Measurements from ENCODE around the gene SUMO3. TPM values are rescaled to one million over a fixed set of nuclear protein-coding genes. Genes with fewer than 3 reads are reported as not detected.

Gene SUMO3
- total RNA-seq, 2 experiments from 2014 or later = 60.3 to 85.5 TPM

DNA sequence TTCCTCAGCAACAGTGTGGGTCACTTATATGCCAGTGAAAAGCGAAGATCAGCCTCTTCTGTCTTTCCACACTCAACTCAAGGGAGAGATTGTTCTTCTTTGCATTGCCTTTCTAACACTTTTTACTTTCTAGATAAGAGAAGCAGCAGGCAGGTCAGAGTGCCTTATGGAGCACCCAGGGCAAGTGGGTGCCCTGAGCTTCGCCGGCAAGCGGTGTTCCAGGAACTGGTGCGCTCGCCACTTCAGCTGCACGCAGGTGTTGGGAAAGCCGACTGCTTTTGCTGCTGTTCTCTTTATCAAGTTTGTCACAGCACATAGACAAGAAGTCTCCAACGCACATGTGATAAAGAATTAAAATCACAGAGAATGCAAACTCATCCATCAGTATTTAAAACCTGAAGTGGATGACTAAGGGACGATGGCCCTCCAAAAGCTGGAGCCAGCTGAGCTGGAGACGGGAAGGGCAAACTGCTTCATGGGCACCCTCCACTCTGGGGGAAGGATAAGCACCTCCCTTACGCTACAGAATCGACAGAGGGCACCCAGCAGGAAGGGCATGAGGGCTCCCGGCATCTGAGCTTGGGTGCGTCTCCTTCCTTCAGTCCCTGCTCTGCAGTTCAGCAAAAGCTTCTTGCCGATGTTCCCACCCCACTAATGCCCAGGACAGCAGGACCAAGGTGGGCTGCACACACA lies 36.9 kb downstream of the SUMO3 start:
- Histone ChIP-seq H3K4me2 (ENCODE audit: low read length) (no peak overlapping the region), H3K4me1 (ENCODE audit: insufficient read depth, low read length, poor library complexity, severe bottlenecking) (no peaks in the 10 kb centered on the region), H3K27ac (ENCODE audit: low read depth, low read length, poor library complexity, severe bottlenecking) (no peak overlapping the region), H3K79me2 (ENCODE audit: insufficient read depth, low read depth, low read length) (peaks cover 59% of the 10 kb centered on the region), H4K20me1 (ENCODE audit: insufficient read depth, low read length) (peaks cover 20% of the 10 kb centered on the region; the same call in 1 of the 2 replicates), H2AFZ (ENCODE audit: low read length) (no peak overlapping the region), H3K9me2 (ENCODE audit: insufficient read depth, low read length) (no peaks in the 10 kb centered on the region), H3K4me3 (ENCODE audit: low read depth, low read length, poor library complexity, severe bottlenecking) (no peak overlapping the region), H3K9me3 (ENCODE audit: low read length) (no peaks in the 10 kb centered on the region), H3K36me3 (ENCODE audit: insufficient read depth, low read length) (peaks cover 91% of the 10 kb centered on the region)
- DNase-seq (ENCODE audit: low spot score) = no peak
- intact Hi-C loops (cut with micrococcal nuclease; ENCODE audit: unreplicated experiment) = no loop called here
- BruUV-seq (replicated peaks) = no TSS peak
- CTCF ChIA-PET (ENCODE audit: unreplicated experiment) = interaction anchor here (1.0 kb wide), 1 partner anchor 12 kb away, joined by 3 read pairs; no protein-coding TSS in a partner anchor
- TF ChIP-seq EZH2phosphoT487 (IDR thresholded peaks at IDR 0.05; ENCODE audit: borderline replicate concordance, low read depth, low read length) = no peak
- TF ChIP-seq, protein P1, sequence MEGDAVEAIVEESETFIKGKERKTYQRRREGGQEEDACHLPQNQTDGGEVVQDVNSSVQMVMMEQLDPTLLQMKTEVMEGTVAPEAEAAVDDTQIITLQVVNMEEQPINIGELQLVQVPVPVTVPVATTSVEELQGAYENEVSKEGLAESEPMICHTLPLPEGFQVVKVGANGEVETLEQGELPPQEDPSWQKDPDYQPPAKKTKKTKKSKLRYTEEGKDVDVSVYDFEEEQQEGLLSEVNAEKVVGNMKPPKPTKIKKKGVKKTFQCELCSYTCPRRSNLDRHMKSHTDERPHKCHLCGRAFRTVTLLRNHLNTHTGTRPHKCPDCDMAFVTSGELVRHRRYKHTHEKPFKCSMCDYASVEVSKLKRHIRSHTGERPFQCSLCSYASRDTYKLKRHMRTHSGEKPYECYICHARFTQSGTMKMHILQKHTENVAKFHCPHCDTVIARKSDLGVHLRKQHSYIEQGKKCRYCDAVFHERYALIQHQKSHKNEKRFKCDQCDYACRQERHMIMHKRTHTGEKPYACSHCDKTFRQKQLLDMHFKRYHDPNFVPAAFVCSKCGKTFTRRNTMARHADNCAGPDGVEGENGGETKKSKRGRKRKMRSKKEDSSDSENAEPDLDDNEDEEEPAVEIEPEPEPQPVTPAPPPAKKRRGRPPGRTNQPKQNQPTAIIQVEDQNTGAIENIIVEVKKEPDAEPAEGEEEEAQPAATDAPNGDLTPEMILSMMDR (conservative IDR thresholded peaks at IDR 0.05; ENCODE audit: low read length) = no peak
- POLR2A ChIA-PET = no interaction called here

DNA sequence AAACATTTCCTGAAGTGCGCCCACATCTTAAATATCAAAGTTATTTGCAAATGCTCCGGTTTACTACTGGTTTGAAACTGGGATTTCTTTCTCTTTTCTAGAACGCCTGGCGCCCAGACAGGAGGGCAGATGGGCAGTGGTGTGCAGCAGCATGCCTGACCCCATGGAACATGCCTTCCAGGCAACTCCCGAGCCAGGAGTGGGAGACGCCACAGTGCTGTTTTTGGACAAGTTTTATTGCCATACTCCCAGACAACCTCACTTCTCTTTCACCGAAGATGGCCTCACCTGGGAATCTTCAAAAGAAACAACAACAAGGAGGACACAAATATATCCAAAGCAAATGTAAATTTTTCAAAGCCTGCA lies 37.7 kb downstream of the SUMO3 start:
- Histone ChIP-seq H3K4me1 (ENCODE audit: insufficient read depth, low read length, poor library complexity, severe bottlenecking) (no peaks in the 10 kb centered on the region), H3K79me2 (ENCODE audit: insufficient read depth, low read depth, low read length) (peaks cover 54% of the 10 kb centered on the region), H3K9me2 (ENCODE audit: insufficient read depth, low read length) (no peaks in the 10 kb centered on the region), H3K9me3 (ENCODE audit: low read length) (no peaks in the 10 kb centered on the region), H4K20me1 (ENCODE audit: insufficient read depth, low read length) (peaks cover 20% of the 10 kb centered on the region; the same call in 1 of the 2 replicates), H3K36me3 (ENCODE audit: insufficient read depth, low read length) (peaks cover 91% of the 10 kb centered on the region), H3K4me3 (ENCODE audit: low read depth, low read length, poor library complexity, severe bottlenecking) (no peak overlapping the region), H3K4me2 (ENCODE audit: low read length) (no peak overlapping the region), H2AFZ (ENCODE audit: low read length) (no peak overlapping the region), H3K27ac (ENCODE audit: low read depth, low read length, poor library complexity, severe bottlenecking) (no peak overlapping the region)
- POLR2A ChIA-PET = no interaction called here
- no TSS peak for BruUV-seq (replicated peaks)
- CTCF ChIA-PET (ENCODE audit: unreplicated experiment) = no interaction called here
- no peak for TF ChIP-seq EZH2phosphoT487 (IDR thresholded peaks at IDR 0.05; ENCODE audit: borderline replicate concordance, low read depth, low read length)
- TF ChIP-seq, protein P1 (conservative IDR thresholded peaks at IDR 0.05; ENCODE audit: low read length) = no peak
- DNase-seq (ENCODE audit: low spot score) = no peak
- intact Hi-C loops (cut with micrococcal nuclease; ENCODE audit: unreplicated experiment) = no loop called here

DNA sequence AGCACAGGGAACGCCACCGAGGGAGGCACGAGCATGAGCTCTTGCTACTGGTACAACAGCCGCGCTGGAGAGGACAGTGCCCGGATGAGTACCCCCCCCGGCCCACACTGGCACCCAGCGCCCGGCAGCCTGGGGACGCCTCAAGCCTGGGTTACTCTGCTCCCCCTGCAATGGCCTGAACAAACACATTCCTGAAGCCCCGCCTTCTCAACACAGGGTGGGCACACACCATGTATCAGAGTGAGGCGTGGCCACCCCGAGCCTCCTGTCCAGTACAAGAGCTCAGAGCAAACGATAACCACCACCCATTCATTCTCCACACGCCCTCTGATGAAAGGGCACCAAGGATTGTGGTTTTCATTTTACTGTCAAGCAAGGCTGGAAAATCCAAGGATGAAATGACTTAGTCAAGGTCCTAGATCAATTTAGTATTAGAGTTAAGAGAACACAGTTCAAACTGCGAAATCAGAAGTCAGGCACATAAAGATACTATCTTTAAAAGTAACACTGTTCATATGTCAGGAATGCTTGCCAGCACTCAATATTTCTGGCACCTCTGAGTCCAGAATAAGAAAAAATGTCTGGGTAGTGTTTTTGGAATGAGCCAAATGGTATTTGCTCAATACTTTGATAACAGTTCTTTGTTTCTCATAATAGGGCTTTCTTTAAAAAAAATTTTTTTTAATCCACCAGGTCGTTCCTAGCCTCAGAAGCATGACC lies 38.3 kb downstream of the SUMO3 start:
- intact Hi-C loops (cut with micrococcal nuclease; ENCODE audit: unreplicated experiment) = no loop called here
- no peak overlapping the region for H3K4me2 ChIP-seq (ENCODE audit: low read length)
- peaks cover 48% of the 10 kb centered on the region for H3K79me2 ChIP-seq (ENCODE audit: insufficient read depth, low read depth, low read length)
- no peak overlapping the region for H3K27ac ChIP-seq (ENCODE audit: low read depth, low read length, poor library complexity, severe bottlenecking)
- H4K20me1 ChIP-seq (ENCODE audit: insufficient read depth, low read length) = peaks cover 18% of the 10 kb centered on the region; the same call in 1 of the 2 replicates
- ChIA-PET CTCF (ENCODE audit: unreplicated experiment) (no interaction called here), POLR2A (interaction anchor here (0.5 kb wide), 1 partner anchor 49 kb away, joined by 3 read pairs; no protein-coding TSS in a partner anchor)
- no peak for TF ChIP-seq EZH2phosphoT487 (IDR thresholded peaks at IDR 0.05; ENCODE audit: borderline replicate concordance, low read depth, low read length)
- TF ChIP-seq, protein P1 (conservative IDR thresholded peaks at IDR 0.05; ENCODE audit: low read length) = no peak
- H3K36me3 ChIP-seq (ENCODE audit: insufficient read depth, low read length) = peaks cover 91% of the 10 kb centered on the region
- H3K9me2 ChIP-seq (ENCODE audit: insufficient read depth, low read length) = no peaks in the 10 kb centered on the region
- H3K9me3 ChIP-seq (ENCODE audit: low read length) = no peaks in the 10 kb centered on the region
- DNase-seq (ENCODE audit: low spot score) = no peak
- no peak overlapping the region for H2AFZ ChIP-seq (ENCODE audit: low read length)
- H3K4me3 ChIP-seq (ENCODE audit: low read depth, low read length, poor library complexity, severe bottlenecking) = no peak overlapping the region
- no TSS peak for BruUV-seq (replicated peaks)
- no peaks in the 10 kb centered on the region for H3K4me1 ChIP-seq (ENCODE audit: insufficient read depth, low read length, poor library complexity, severe bottlenecking)
